Nephron progenitor cell (in vitro differentiated cells): Measurements from ENCODE around the gene RBL2.
"Not testable (repeated sequence)": the region's sequence is repeated elsewhere in the genome, so short reads cannot be mapped to it uniquely, and the experiment has no call there.

Experiments
- DNase-seq: peaks from one replicate; pipeline ENCODE4 v3.0.0; 2021
- H3K27ac Mint-ChIP-seq: 2 replicates; pipeline ENCODE4 v1.8.0; 2021; ENCODE audit warnings: mild to moderate bottlenecking, moderate library complexity, mixed read lengths
- H3K27me3 Mint-ChIP-seq: 2 replicates; pipeline ENCODE4 v1.8.0; 2021; ENCODE audit warnings: mild to moderate bottlenecking, low read depth, mixed read lengths; ENCODE audit not compliant: poor library complexity
- H3K36me3 Mint-ChIP-seq: 2 replicates; pipeline ENCODE4 v1.8.0; 2021; ENCODE audit warnings: low read depth, mixed read lengths
- H3K4me1 Mint-ChIP-seq: 2 replicates; pipeline ENCODE4 v1.8.0; 2021; ENCODE audit warnings: mixed read lengths
- H3K4me3 Mint-ChIP-seq: 2 replicates; pipeline ENCODE4 v1.8.0; 2021; ENCODE audit warnings: mild to moderate bottlenecking, moderate library complexity, mixed read lengths
- H3K9me3 Mint-ChIP-seq: 2 replicates; pipeline ENCODE4 v1.8.0; 2021; ENCODE audit warnings: mild to moderate bottlenecking, moderate library complexity, mixed read lengths
- CTCF ChIP-seq: fragments of 200-600 bp; sonication (generic); IDR thresholded peaks from 2 replicates; pipeline ENCODE4 v1.5.0; 2021; ENCODE audit warnings: antibody characterized with exemption

Gene RBL2

GRCh38 chr16:53528797-53529196 is 94.5 kb downstream of the RBL2 start:
- no peak for DNase-seq
- Mint-ChIP-seq H3K4me1 (peaks cover 23% of the 10 kb centered on the region), H3K27ac (no peak overlapping the region), H3K9me3 (peaks cover 5% of the 10 kb centered on the region), H3K27me3 (no peaks in the 10 kb centered on the region), H3K4me3 (no peak overlapping the region), H3K36me3 (no peaks in the 10 kb centered on the region)
- no peak for TF ChIP-seq CTCF

GRCh38 chr16:53529513-53529912 is 95.2 kb downstream of the RBL2 start:
- Mint-ChIP-seq H3K4me3 (no peak overlapping the region), H3K36me3 (no peaks in the 10 kb centered on the region), H3K9me3 (peaks cover 5% of the 10 kb centered on the region), H3K27me3 (no peaks in the 10 kb centered on the region), H3K27ac (no peak overlapping the region), H3K4me1 (peaks cover 30% of the 10 kb centered on the region)
- DNase-seq = no peak
- no peak for TF ChIP-seq CTCF

- Mint-ChIP-seq H3K36me3 (no peaks in the 10 kb centered on the region), H3K27ac (peak overlapping the region; percentile 92), H3K9me3 (peaks cover 5% of the 10 kb centered on the region), H3K4me3 (no peak overlapping the region), H3K27me3 (no peaks in the 10 kb centered on the region), H3K4me1 (peaks cover 32% of the 10 kb centered on the region)
- TF ChIP-seq CTCF = no peak
- peak; percentile 28 for DNase-seq
Measured at GRCh38 chr16:53530046-53530445, 95.8 kb downstream of the RBL2 start.

- H3K4me3 Mint-ChIP-seq = no peak overlapping the region
- H3K27me3 Mint-ChIP-seq = no peaks in the 10 kb centered on the region
- H3K27ac Mint-ChIP-seq = peak overlapping the region; percentile 92
- no peak for DNase-seq
- H3K9me3 Mint-ChIP-seq = peaks cover 5% of the 10 kb centered on the region
- H3K36me3 Mint-ChIP-seq = no peaks in the 10 kb centered on the region
- H3K4me1 Mint-ChIP-seq = peaks cover 34% of the 10 kb centered on the region
- no peak for TF ChIP-seq CTCF
Measured at GRCh38 chr16:53530741-53531140, 96.5 kb downstream of the RBL2 start.

GRCh38 chr16:53534206-53534605 is 99.9 kb downstream of the RBL2 start:
- Mint-ChIP-seq H3K27ac (no peak overlapping the region), H3K36me3 (peaks cover 7% of the 10 kb centered on the region), H3K4me3 (no peak overlapping the region), H3K4me1 (peaks cover 43% of the 10 kb centered on the region), H3K27me3 (peaks cover 4% of the 10 kb centered on the region), H3K9me3 (peaks cover 20% of the 10 kb centered on the region)
- no peak for TF ChIP-seq CTCF
- no peak for DNase-seq

- H3K27ac Mint-ChIP-seq = no peak overlapping the region
- H3K36me3 Mint-ChIP-seq = peaks cover 7% of the 10 kb centered on the region
- peaks cover 12% of the 10 kb centered on the region for H3K27me3 Mint-ChIP-seq
- no peak for TF ChIP-seq CTCF
- H3K9me3 Mint-ChIP-seq = peaks cover 25% of the 10 kb centered on the region
- H3K4me1 Mint-ChIP-seq = peaks cover 22% of the 10 kb centered on the region
- DNase-seq = no peak
- no peak overlapping the region for H3K4me3 Mint-ChIP-seq
Measured at GRCh38 chr16:53537626-53538025, 103.4 kb downstream of the RBL2 start.

- peaks cover 15% of the 10 kb centered on the region for H3K27me3 Mint-ChIP-seq
- peaks cover 25% of the 10 kb centered on the region for H3K9me3 Mint-ChIP-seq
- not testable (repeated sequence) for H3K27ac Mint-ChIP-seq, H3K4me3 Mint-ChIP-seq, DNase-seq, H3K36me3 Mint-ChIP-seq
- peaks cover 17% of the 10 kb centered on the region for H3K4me1 Mint-ChIP-seq
Measured at GRCh38 chr16:53539346-53539745, 105.1 kb downstream of the RBL2 start.

GRCh38 chr16:53539759-53540718 is 105.8 kb downstream of the RBL2 start:
- H3K4me3 Mint-ChIP-seq, DNase-seq, H3K27ac Mint-ChIP-seq, H3K36me3 Mint-ChIP-seq: not testable (repeated sequence)
- peaks cover 15% of the 10 kb centered on the region for H3K27me3 Mint-ChIP-seq
- H3K9me3 Mint-ChIP-seq = peaks cover 25% of the 10 kb centered on the region
- H3K4me1 Mint-ChIP-seq = peaks cover 21% of the 10 kb centered on the region
